ENCODE measurements around the gene DAP.
A peak's percentile ranks its signal among the peaks of the same experiment; 100 is the strongest.
"Not testable (repeated sequence)": the region's sequence is repeated elsewhere in the genome, so short reads cannot be mapped to it uniquely, and the experiment has no call there.

Gene DAP

GRCh38 chr5:10726179-10726912, 34.7 kb downstream of the DAP start:
- in situ Hi-C loops (cut with HindIII; ENCODE audit: low sequenced_read_pairs): no loop called here
- TF ChIP-seq CTCF (IDR thresholded peaks at IDR 0.05; ENCODE audit: low read depth, low read length, missing control alignments): no peak
- no peak overlapping the region for H3K4me3 ChIP-seq (ENCODE audit: low read depth, low read length)
- no peak for DNase-seq (ENCODE audit: low read depth)

GRCh38 chr5:10725636-10726035, 35.4 kb downstream of the DAP start:
- in situ Hi-C loops (cut with HindIII; ENCODE audit: low sequenced_read_pairs): no loop called here
- no peak overlapping the region for H3K4me3 ChIP-seq (ENCODE audit: low read depth, low read length)
- no peak for DNase-seq (ENCODE audit: low read depth)
- TF ChIP-seq CTCF (IDR thresholded peaks at IDR 0.05; ENCODE audit: low read depth, low read length, missing control alignments): no peak

GRCh38 chr5:10724781-10725507, 36.1 kb downstream of the DAP start:
- in situ Hi-C loops (cut with HindIII; ENCODE audit: low sequenced_read_pairs): no loop called here
- DNase-seq (ENCODE audit: low read depth): peak; percentile 87
- H3K4me3 ChIP-seq (ENCODE audit: low read depth, low read length): peak overlapping the region; percentile 12
- TF ChIP-seq CTCF (IDR thresholded peaks at IDR 0.05; ENCODE audit: low read depth, low read length, missing control alignments): peak; percentile 53

GRCh38 chr5:10723514-10723913, 37.5 kb downstream of the DAP start:
- TF ChIP-seq CTCF (IDR thresholded peaks at IDR 0.05; ENCODE audit: low read depth, low read length, missing control alignments): no peak
- no peak for DNase-seq (ENCODE audit: low read depth)
- no peak overlapping the region for H3K4me3 ChIP-seq (ENCODE audit: low read depth, low read length)
- in situ Hi-C loops (cut with HindIII; ENCODE audit: low sequenced_read_pairs): no loop called here

- DNase-seq (ENCODE audit: low read depth): not testable (repeated sequence)
These were observed 40.3 kb downstream of the DAP start for GRCh38 chr5:10720766-10721165.

DNA sequence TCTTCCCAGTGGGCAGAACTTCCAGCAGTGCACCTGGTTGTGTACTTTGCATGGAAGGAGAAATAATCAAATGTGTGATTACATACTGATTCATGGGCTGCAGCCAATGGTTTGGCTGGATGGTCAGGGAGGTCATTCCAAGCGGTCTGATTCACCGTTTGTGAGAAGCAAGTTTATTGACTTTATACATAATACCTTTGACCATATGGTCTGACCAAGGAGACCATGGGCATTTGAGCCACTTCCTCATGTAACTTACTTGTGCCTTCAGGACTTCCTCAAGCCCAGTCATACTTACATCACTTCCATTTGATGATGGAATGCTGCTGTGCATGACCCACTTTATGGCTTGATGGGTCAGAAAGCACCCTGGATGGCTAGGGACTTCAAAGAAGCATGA, 41.1 kb downstream of the DAP start:
- in situ Hi-C loops (cut with HindIII; ENCODE audit: low sequenced_read_pairs): no loop called here
- H3K4me3 ChIP-seq (ENCODE audit: low read depth, low read length): no peak overlapping the region
- TF ChIP-seq CTCF (IDR thresholded peaks at IDR 0.05; ENCODE audit: low read depth, low read length, missing control alignments): no peak
- peak; percentile 60 for DNase-seq (ENCODE audit: low read depth)

More at GRCh38 chr5:10720766-10721165, 40.3 kb downstream of the DAP start:
- H3K4me3 ChIP-seq (ENCODE audit: low read depth, low read length); in situ Hi-C loops (cut with HindIII; ENCODE audit: low sequenced_read_pairs): not testable (repeated sequence)

GRCh38 chr5:10718617-10719016, 42.4 kb downstream of the DAP start:
- DNase-seq (ENCODE audit: low read depth); H3K4me3 ChIP-seq (ENCODE audit: low read depth, low read length); in situ Hi-C loops (cut with HindIII; ENCODE audit: low sequenced_read_pairs): not testable (repeated sequence)

DNA sequence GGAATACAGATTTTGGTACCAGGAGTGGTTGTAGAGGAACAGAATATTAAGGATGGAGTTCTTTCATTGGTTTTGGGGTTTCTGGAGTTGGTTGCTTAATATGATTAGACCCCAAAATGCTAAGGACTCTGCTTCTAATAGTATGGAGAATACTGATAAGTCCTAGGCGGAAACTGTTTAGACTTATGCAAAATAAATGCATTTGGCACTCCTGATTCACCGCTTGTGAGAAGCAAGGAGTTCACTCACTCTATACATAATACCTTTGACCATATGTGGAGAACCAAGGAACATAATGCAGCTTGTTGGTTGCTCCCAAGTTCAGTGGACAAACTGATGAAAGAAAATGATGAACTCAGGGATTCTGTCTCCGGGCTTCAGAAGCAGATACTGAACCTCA, 44.2 kb downstream of the DAP start:
- H3K4me3 ChIP-seq (ENCODE audit: low read depth, low read length); in situ Hi-C loops (cut with HindIII; ENCODE audit: low sequenced_read_pairs); DNase-seq (ENCODE audit: low read depth): not testable (repeated sequence)
